Neural cell (in vitro differentiated cells): ENCODE results near the gene SERAC1. TPM values are rescaled to one million over a fixed set of nuclear protein-coding genes. Genes with fewer than 3 reads are reported as not detected.

ENCODE experiments used
- H2AFZ ChIP-seq: fragments of 200-600, 300-800 bp; sonication (generic), shearing (Covaris generic); 2 replicates; pipeline ENCODE4 v1.6.0; 2014; ENCODE audit warnings: low read depth, mild to moderate bottlenecking, antibody characterized with exemption, low read length, moderate library complexity
- H3F3A ChIP-seq: fragments of 200-600 bp; shearing (Covaris generic); 2 replicates; pipeline ENCODE4 v1.6.1; 2016; ENCODE audit warnings: mild to moderate bottlenecking, moderate library complexity, mixed read lengths, antibody characterized with exemption, low read length; ENCODE audit not compliant: insufficient read depth, poor library complexity, severe bottlenecking
- H3K27ac ChIP-seq: fragments of 200-600, 300-800 bp; sonication (generic), shearing (Covaris generic); 2 replicates; pipeline ENCODE4 v1.5.1; 2014; ENCODE audit warnings: mild to moderate bottlenecking, low read length, moderate library complexity
- H3K27me3 ChIP-seq: fragments of 300-800, 200-600 bp; sonication (generic), shearing (Covaris generic); 2 replicates; pipeline ENCODE4 v1.6.0; 2014; ENCODE audit warnings: mild to moderate bottlenecking, low read depth, low read length, moderate library complexity; ENCODE audit not compliant: insufficient read depth
- H3K36me3 ChIP-seq: fragments of 300-800, 200-600 bp; sonication (generic), shearing (Covaris generic); 2 replicates; pipeline ENCODE4 v1.5.1; 2014; ENCODE audit warnings: mild to moderate bottlenecking, antibody characterized with exemption, low read length, moderate library complexity; ENCODE audit not compliant: insufficient read depth
- H3K4me2 ChIP-seq: fragments of 300-800, 200-600 bp; sonication (generic), shearing (Covaris generic); 2 replicates; pipeline ENCODE4 v1.6.0; 2014; ENCODE audit warnings: mild to moderate bottlenecking, low read length
- H3K4me3 ChIP-seq: fragments of 300-800, 200-600 bp; sonication (generic), shearing (Covaris generic); 2 replicates; pipeline ENCODE4 v1.5.1; 2014; ENCODE audit warnings: mild to moderate bottlenecking, low read length, moderate library complexity
- H3K79me2 ChIP-seq: fragments of 200-600 bp; shearing (Covaris generic); replicated peaks from 2 replicates; pipeline ENCODE4 v1.6.0; 2014; ENCODE audit warnings: mild to moderate bottlenecking, low read length, moderate library complexity; ENCODE audit not compliant: insufficient read depth
- H3K9ac ChIP-seq: fragments of 300-800, 200-600 bp; sonication (generic), shearing (Covaris generic); 2 replicates; pipeline ENCODE4 v1.6.1; 2016; ENCODE audit warnings: mild to moderate bottlenecking, low read length, mixed read lengths
- H3K9me2 ChIP-seq: fragments of 200-600 bp; shearing (Covaris generic); 2 replicates; pipeline ENCODE4 v1.6.1; 2016; ENCODE audit warnings: mild to moderate bottlenecking, low read length, mixed read lengths; ENCODE audit not compliant: insufficient read depth
- H3K9me3 ChIP-seq: fragments of 200-600, 300-800 bp; sonication (generic), shearing (Covaris generic); 2 replicates; pipeline ENCODE4 v1.6.1; 2016; ENCODE audit warnings: mild to moderate bottlenecking, mixed run types, low read length, moderate library complexity, mixed read lengths
- H4K20me1 ChIP-seq: fragments of 200-600 bp; shearing (Covaris generic); 2 replicates; pipeline ENCODE4 v1.6.1; 2016; ENCODE audit warnings: mild to moderate bottlenecking, mixed run types; ENCODE audit not compliant: insufficient read depth
- EP300 ChIP-seq: fragments of 450-650 bp; conservative IDR thresholded peaks from 2 replicates; pipeline ENCODE4 v1.6.1; 2014; ENCODE audit warnings: antibody characterized with exemption, mild to moderate bottlenecking, moderate library complexity; ENCODE audit not compliant: poor library complexity, severe bottlenecking
- EZH2 ChIP-seq: fragments of 200-600, 300-800 bp; shearing (Covaris generic), sonication (generic); IDR thresholded peaks from 2 replicates; pipeline ENCODE4 v1.6.1; 2014; ENCODE audit warnings: antibody characterized with exemption, low read length, borderline replicate concordance, mild to moderate bottlenecking; ENCODE audit not compliant: insufficient read depth, poor library complexity, severe bottlenecking
- MXI1 ChIP-seq: fragments of 450-650 bp; conservative IDR thresholded peaks from 2 replicates; pipeline ENCODE4 v1.6.1; 2014; ENCODE audit warnings: antibody characterized with exemption, mild to moderate bottlenecking; ENCODE audit not compliant: poor library complexity, severe bottlenecking
- POLR2AphosphoS5 ChIP-seq: IDR thresholded peaks from 2 replicates; pipeline ENCODE4 v1.6.1; 2012
- RAD21 ChIP-seq: fragments of 450-650 bp; conservative IDR thresholded peaks from 2 replicates; pipeline ENCODE4 v1.6.1; 2014; ENCODE audit warnings: antibody characterized with exemption, mild to moderate bottlenecking, moderate library complexity
- SMC3 ChIP-seq: fragments of 450-650 bp; conservative IDR thresholded peaks from 2 replicates; pipeline ENCODE4 v1.6.1; 2014; ENCODE audit warnings: antibody characterized with exemption, mild to moderate bottlenecking, moderate library complexity; ENCODE audit not compliant: poor library complexity
- TAF1 ChIP-seq: IDR thresholded peaks from 2 replicates; pipeline ENCODE4 v1.6.1; 2012; ENCODE audit warnings: low read depth
- polyA plus RNA-seq: library from polyadenylated mRNA; depleted of rRNA; stranded (reverse); fragments of >200 nt; gene quantifications from 2 replicates; pipeline ENCODE4 v1.2.3, GENCODE V29; 2014
- TF ChIP-seq, protein P1 (sequence below): fragments of 450-650 bp; IDR thresholded peaks from 2 replicates; pipeline ENCODE4 v1.5.1; 2014; ENCODE audit warnings: antibody characterized with exemption, mild to moderate bottlenecking, moderate library complexity; ENCODE audit not compliant: poor library complexity, severe bottlenecking
- TF ChIP-seq, protein P2 (sequence below): IDR thresholded peaks from 2 replicates; pipeline ENCODE4 v1.6.1; 2012; ENCODE audit warnings: borderline replicate concordance

Gene SERAC1
- polyA plus RNA-seq, 1 donor from 2014 or later = 22.2 TPM

DNA sequence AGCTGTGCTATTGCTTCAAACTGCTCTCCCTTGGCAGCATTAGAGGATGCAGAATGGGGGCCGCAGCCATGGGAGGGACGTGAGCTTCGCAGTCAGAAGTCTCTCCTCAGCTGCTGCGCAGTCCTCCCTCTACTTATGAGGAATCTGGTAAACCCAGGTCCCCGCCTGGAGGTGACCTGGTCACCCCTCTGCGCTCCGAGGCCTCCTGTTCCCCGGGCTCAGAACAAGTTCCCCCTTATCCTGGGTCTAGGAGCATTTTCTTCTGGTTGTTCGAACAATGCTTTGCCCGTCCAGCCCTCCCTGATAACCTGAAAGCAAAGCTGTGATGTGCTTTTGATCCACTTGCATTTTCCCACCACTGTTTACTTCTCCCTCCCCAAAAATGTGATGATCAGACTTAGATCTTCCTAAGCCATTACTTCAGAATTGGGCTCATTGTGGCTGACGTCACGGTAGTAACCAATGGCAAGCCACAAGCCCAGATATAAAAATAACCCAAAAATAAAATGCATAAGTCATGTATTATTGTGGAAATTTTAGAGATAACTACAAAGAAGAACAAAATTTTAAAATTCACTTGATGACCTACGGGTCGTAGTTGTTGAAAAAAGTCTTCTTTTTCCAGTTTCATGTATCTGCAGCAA is 80.7 kb downstream of the SERAC1 start:
- Histone ChIP-seq H3K79me2 (no peaks in the 10 kb centered on the region), H2AFZ (no peak overlapping the region), H3K27ac (no peak overlapping the region), H3K9ac (no peak overlapping the region), H3K27me3 (no peaks in the 10 kb centered on the region), H3K4me3 (no peak overlapping the region), H3K36me3 (no peaks in the 10 kb centered on the region), H3F3A (no peaks in the 10 kb centered on the region), H4K20me1 (no peaks in the 10 kb centered on the region), H3K4me2 (no peak overlapping the region), H3K9me2 (no peaks in the 10 kb centered on the region), H3K9me3 (no peaks in the 10 kb centered on the region)
- TF ChIP-seq, protein P1, sequence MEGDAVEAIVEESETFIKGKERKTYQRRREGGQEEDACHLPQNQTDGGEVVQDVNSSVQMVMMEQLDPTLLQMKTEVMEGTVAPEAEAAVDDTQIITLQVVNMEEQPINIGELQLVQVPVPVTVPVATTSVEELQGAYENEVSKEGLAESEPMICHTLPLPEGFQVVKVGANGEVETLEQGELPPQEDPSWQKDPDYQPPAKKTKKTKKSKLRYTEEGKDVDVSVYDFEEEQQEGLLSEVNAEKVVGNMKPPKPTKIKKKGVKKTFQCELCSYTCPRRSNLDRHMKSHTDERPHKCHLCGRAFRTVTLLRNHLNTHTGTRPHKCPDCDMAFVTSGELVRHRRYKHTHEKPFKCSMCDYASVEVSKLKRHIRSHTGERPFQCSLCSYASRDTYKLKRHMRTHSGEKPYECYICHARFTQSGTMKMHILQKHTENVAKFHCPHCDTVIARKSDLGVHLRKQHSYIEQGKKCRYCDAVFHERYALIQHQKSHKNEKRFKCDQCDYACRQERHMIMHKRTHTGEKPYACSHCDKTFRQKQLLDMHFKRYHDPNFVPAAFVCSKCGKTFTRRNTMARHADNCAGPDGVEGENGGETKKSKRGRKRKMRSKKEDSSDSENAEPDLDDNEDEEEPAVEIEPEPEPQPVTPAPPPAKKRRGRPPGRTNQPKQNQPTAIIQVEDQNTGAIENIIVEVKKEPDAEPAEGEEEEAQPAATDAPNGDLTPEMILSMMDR = no peak
- TF ChIP-seq POLR2AphosphoS5 (no peak), SMC3 (no peak), TAF1 (no peak), EZH2 (no peak), RAD21 (no peak), EP300 (no peak), MXI1 (no peak)
- TF ChIP-seq, protein P2, sequence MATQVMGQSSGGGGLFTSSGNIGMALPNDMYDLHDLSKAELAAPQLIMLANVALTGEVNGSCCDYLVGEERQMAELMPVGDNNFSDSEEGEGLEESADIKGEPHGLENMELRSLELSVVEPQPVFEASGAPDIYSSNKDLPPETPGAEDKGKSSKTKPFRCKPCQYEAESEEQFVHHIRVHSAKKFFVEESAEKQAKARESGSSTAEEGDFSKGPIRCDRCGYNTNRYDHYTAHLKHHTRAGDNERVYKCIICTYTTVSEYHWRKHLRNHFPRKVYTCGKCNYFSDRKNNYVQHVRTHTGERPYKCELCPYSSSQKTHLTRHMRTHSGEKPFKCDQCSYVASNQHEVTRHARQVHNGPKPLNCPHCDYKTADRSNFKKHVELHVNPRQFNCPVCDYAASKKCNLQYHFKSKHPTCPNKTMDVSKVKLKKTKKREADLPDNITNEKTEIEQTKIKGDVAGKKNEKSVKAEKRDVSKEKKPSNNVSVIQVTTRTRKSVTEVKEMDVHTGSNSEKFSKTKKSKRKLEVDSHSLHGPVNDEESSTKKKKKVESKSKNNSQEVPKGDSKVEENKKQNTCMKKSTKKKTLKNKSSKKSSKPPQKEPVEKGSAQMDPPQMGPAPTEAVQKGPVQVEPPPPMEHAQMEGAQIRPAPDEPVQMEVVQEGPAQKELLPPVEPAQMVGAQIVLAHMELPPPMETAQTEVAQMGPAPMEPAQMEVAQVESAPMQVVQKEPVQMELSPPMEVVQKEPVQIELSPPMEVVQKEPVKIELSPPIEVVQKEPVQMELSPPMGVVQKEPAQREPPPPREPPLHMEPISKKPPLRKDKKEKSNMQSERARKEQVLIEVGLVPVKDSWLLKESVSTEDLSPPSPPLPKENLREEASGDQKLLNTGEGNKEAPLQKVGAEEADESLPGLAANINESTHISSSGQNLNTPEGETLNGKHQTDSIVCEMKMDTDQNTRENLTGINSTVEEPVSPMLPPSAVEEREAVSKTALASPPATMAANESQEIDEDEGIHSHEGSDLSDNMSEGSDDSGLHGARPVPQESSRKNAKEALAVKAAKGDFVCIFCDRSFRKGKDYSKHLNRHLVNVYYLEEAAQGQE = no peak

DNA sequence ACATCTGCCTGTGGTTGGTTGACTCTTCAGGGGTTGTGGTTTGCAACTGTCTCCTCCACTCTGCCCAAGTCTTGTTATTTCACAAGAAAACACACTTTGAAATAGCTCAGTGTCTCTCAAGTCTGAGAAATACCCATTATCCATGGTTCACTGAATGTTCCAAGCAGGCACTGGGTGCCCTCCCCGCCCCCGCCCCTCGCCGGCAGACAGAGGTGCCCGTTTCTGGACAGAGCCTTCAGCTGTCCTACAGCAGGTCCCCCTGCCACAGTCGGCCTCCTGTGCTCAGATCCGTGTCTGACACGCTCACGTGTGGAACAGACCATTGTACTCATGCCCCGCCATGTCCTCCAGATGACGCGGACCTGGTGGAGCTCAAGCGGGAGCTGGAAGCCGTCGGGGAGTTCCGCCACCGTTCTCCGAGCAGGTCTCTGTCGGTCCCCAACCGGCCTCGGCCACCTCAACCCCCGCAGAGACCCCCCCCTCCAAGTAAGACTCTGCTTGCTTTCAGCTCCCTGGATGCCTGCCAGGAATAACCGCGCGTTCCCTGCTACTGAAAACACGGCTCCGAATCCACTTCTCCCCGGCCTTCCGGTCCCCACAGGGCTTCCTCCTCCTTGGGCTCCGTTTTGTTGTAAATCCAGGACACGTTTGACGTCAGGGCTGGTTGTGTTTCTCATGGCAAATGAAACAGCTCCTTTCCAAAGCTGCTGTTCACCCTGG is 81.4 kb downstream of the SERAC1 start:
- no peak overlapping the region for H3K4me3 ChIP-seq
- H3F3A ChIP-seq = no peaks in the 10 kb centered on the region
- H3K9me3 ChIP-seq = no peaks in the 10 kb centered on the region
- TF ChIP-seq MXI1 (no peak), TAF1 (no peak), SMC3 (no peak), RAD21 (no peak)
- TF ChIP-seq, protein P1 = no peak
- TF ChIP-seq, protein P2 = no peak
- H3K4me2 ChIP-seq = no peak overlapping the region
- no peak overlapping the region for H3K27ac ChIP-seq
- H3K9ac ChIP-seq = no peak overlapping the region
- H2AFZ ChIP-seq = no peak overlapping the region
- no peaks in the 10 kb centered on the region for H4K20me1 ChIP-seq
- H3K27me3 ChIP-seq = no peaks in the 10 kb centered on the region
- H3K79me2 ChIP-seq = no peaks in the 10 kb centered on the region
- H3K36me3 ChIP-seq = no peaks in the 10 kb centered on the region
- no peaks in the 10 kb centered on the region for H3K9me2 ChIP-seq
